Stimulated activated naive CD8-positive, alpha-beta T cell treated with anti-CD3 and anti-CD28 coated beads, Interleukin-15, Interleukin-2, amounts not matched to agents 100 ng/mL and 50 ng/mL, for 24 hours (primary cell): ENCODE results near the gene HHIPL1.
"Not testable (repeated sequence)": the region's sequence is repeated elsewhere in the genome, so short reads cannot be mapped to it uniquely, and the experiment has no call there.

Experiments used
- H3K27ac Mint-ChIP-seq: one replicate; pipeline ENCODE4 v1.8.0; 2021; ENCODE audit warnings: mild to moderate bottlenecking, mixed read lengths
- H3K27me3 Mint-ChIP-seq: one replicate; pipeline ENCODE4 v1.8.0; 2021; ENCODE audit warnings: mixed read lengths
- H3K36me3 Mint-ChIP-seq: one replicate; pipeline ENCODE4 v1.8.0; 2021; ENCODE audit warnings: low read depth, mixed read lengths
- H3K4me1 Mint-ChIP-seq: one replicate; pipeline ENCODE4 v1.8.0; 2021; ENCODE audit warnings: low read depth, mixed read lengths
- H3K4me3 Mint-ChIP-seq: one replicate; pipeline ENCODE4 v1.8.0; 2021; ENCODE audit warnings: mild to moderate bottlenecking, mixed read lengths
- H3K9me3 Mint-ChIP-seq: one replicate; pipeline ENCODE4 v1.8.0; 2021; ENCODE audit warnings: mixed read lengths

HHIPL1 gene

GRCh38 chr14:99658218-99658845 is 13.4 kb downstream of the HHIPL1 start:
- Mint-ChIP-seq H3K27ac (no peak overlapping the region), H3K4me3 (no peak overlapping the region), H3K36me3 (no peaks in the 10 kb centered on the region), H3K4me1 (peaks cover 3% of the 10 kb centered on the region), H3K27me3 (peaks cover 55% of the 10 kb centered on the region), H3K9me3 (no peaks in the 10 kb centered on the region)

DNA sequence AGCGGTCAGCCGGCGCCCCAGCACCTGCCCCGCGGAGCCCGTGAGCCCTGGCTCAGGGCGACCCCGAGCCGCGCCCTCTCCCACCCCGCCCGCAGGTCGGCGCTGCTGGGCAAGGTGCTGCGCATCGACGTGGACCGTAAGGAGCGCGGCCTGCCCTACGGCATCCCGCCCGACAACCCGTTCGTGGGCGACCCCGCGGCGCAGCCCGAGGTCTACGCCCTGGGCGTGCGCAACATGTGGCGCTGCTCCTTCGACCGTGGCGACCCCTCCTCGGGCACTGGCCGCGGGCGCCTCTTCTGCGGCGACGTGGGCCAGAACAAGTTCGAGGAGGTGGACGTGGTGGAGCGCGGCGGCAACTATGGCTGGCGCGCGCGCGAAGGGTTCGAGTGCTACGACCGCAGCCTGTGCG is 14.4 kb downstream of the HHIPL1 start:
- Mint-ChIP-seq H3K4me1 (peaks cover 3% of the 10 kb centered on the region), H3K36me3 (no peaks in the 10 kb centered on the region), H3K27ac (no peak overlapping the region), H3K4me3 (no peak overlapping the region), H3K9me3 (no peaks in the 10 kb centered on the region), H3K27me3 (peaks cover 51% of the 10 kb centered on the region)

DNA sequence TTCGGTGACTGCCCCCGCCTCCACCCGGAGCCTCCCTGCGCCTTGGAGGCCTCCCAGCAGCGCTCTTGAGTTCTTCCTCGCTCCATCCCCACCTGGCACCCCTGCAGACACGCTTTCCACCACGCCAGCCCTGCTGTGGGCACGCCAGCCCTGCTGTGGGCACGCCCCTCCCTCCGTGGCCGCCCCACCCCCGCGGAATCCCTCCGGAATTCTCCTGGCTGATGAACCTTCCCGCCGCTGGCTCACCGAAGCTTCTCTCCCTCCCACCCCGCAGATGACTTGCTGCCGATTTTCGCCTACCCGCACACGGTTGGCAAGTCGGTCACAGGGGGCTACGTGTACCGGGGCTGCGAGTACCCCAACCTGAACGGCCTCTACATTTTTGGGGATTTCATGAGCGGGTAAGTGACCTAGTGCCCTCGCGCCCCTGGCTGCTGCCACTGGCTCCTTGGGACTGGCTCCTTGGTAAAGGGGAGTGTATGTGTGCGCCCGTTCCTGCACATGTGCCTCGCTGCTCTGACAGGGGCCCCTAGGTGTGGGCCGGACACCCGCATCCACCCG is 15.2 kb downstream of the HHIPL1 start:
- H3K27me3 Mint-ChIP-seq: peaks cover 46% of the 10 kb centered on the region
- H3K27ac Mint-ChIP-seq: no peak overlapping the region

GRCh38 chr14:99660794-99661193 is 15.9 kb downstream of the HHIPL1 start:
- H3K9me3 Mint-ChIP-seq: no peaks in the 10 kb centered on the region
- no peaks in the 10 kb centered on the region for H3K36me3 Mint-ChIP-seq
- H3K27me3 Mint-ChIP-seq: peaks cover 42% of the 10 kb centered on the region
- no peak overlapping the region for H3K4me3 Mint-ChIP-seq
- H3K27ac Mint-ChIP-seq: no peak overlapping the region
- peaks cover 3% of the 10 kb centered on the region for H3K4me1 Mint-ChIP-seq

More for the DNA sequence above, 15.2 kb downstream of the HHIPL1 start:
- Mint-ChIP-seq H3K36me3 (no peaks in the 10 kb centered on the region), H3K4me1 (peaks cover 3% of the 10 kb centered on the region), H3K9me3 (no peaks in the 10 kb centered on the region), H3K4me3 (no peak overlapping the region)

GRCh38 chr14:99661206-99661605 is 16.3 kb downstream of the HHIPL1 start:
- H3K36me3 Mint-ChIP-seq, H3K4me3 Mint-ChIP-seq, H3K27ac Mint-ChIP-seq, H3K4me1 Mint-ChIP-seq, H3K9me3 Mint-ChIP-seq: not testable (repeated sequence)
- H3K27me3 Mint-ChIP-seq: peaks cover 38% of the 10 kb centered on the region

- Mint-ChIP-seq H3K9me3 (no peaks in the 10 kb centered on the region), H3K4me1 (peaks cover 3% of the 10 kb centered on the region), H3K4me3 (no peak overlapping the region), H3K27ac (no peak overlapping the region), H3K36me3 (no peaks in the 10 kb centered on the region), H3K27me3 (peaks cover 32% of the 10 kb centered on the region)
These were observed 17.9 kb downstream of the HHIPL1 start for GRCh38 chr14:99662846-99663245.

- Mint-ChIP-seq H3K36me3 (no peaks in the 10 kb centered on the region), H3K9me3 (no peaks in the 10 kb centered on the region), H3K4me3 (no peak overlapping the region), H3K27ac (no peak overlapping the region), H3K4me1 (peaks cover 3% of the 10 kb centered on the region), H3K27me3 (peaks cover 25% of the 10 kb centered on the region)
These were observed 18.6 kb downstream of the HHIPL1 start for GRCh38 chr14:99663386-99664057.

- no peaks in the 10 kb centered on the region for H3K9me3 Mint-ChIP-seq
- no peaks in the 10 kb centered on the region for H3K36me3 Mint-ChIP-seq
- H3K4me1 Mint-ChIP-seq: no peaks in the 10 kb centered on the region
These were observed 19.4 kb downstream of the HHIPL1 start for GRCh38 chr14:99664058-99664936.

GRCh38 chr14:99664937-99665273 is 20.0 kb downstream of the HHIPL1 start:
- no peaks in the 10 kb centered on the region for H3K36me3 Mint-ChIP-seq
- H3K27me3 Mint-ChIP-seq: peaks cover 19% of the 10 kb centered on the region
- H3K4me1 Mint-ChIP-seq: no peaks in the 10 kb centered on the region
- H3K4me3 Mint-ChIP-seq: no peak overlapping the region
- no peaks in the 10 kb centered on the region for H3K9me3 Mint-ChIP-seq
- H3K27ac Mint-ChIP-seq: no peak overlapping the region

More at GRCh38 chr14:99664058-99664936, 19.4 kb downstream of the HHIPL1 start:
- H3K27me3 Mint-ChIP-seq: peaks cover 19% of the 10 kb centered on the region
- H3K4me3 Mint-ChIP-seq: no peak overlapping the region
- no peak overlapping the region for H3K27ac Mint-ChIP-seq

DNA sequence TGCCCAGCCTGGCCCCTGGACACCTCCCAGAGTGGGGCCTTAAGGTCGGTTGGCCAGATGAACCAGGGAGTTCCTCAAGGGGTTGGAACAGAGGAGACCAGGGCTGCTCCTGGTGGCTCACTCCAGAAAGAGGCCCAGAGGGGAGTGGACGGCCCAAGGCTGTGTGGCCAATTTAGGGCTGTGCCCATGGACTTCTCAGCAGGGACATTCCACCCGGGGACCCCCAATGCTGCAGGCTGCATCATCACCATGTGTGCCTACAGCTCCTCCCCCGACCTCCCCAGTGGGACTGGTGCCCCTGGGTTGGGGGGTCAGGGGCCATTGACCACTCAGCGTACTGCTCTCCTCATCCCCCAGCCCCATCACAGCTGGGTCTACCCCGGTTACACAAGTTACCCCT is 21.6 kb downstream of the HHIPL1 start:
- Mint-ChIP-seq H3K4me3 (no peak overlapping the region), H3K36me3 (no peaks in the 10 kb centered on the region), H3K9me3 (no peaks in the 10 kb centered on the region), H3K27me3 (peaks cover 7% of the 10 kb centered on the region), H3K27ac (no peak overlapping the region), H3K4me1 (no peaks in the 10 kb centered on the region)

DNA sequence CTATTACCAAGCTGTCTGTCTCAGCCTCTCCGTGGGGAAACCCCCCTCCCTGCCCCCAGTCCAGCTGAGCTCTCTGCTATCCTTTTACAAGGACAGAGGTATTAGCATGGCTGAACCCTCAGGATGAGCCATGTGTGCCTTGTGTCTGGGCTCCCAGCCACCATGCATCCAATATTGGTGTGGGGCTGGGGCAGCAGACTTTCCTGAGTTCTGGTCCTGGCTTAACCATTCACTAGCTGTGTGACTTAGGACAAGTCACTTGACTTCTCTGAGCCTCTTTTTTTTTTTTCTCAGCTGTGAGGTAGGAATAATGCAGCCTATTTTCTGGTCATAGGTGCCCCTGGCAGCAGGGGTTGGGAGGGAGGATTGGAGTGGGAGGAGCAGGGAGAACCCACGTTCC is 22.1 kb downstream of the HHIPL1 start:
- Mint-ChIP-seq H3K9me3 (no peaks in the 10 kb centered on the region), H3K4me3 (no peak overlapping the region), H3K27me3 (peaks cover 7% of the 10 kb centered on the region), H3K27ac (no peak overlapping the region), H3K36me3 (no peaks in the 10 kb centered on the region), H3K4me1 (no peaks in the 10 kb centered on the region)

GRCh38 chr14:99667821-99668220 is 22.9 kb downstream of the HHIPL1 start:
- Mint-ChIP-seq H3K9me3 (no peaks in the 10 kb centered on the region), H3K27ac (no peak overlapping the region)

GRCh38 chr14:99668307-99669295 is 23.7 kb downstream of the HHIPL1 start:
- Mint-ChIP-seq H3K27ac (no peak overlapping the region), H3K36me3 (no peaks in the 10 kb centered on the region), H3K9me3 (no peaks in the 10 kb centered on the region), H3K4me3 (no peak overlapping the region), H3K27me3 (no peaks in the 10 kb centered on the region), H3K4me1 (peaks cover 6% of the 10 kb centered on the region)

More at GRCh38 chr14:99667821-99668220, 22.9 kb downstream of the HHIPL1 start:
- H3K4me1 Mint-ChIP-seq: peaks cover 5% of the 10 kb centered on the region
- H3K4me3 Mint-ChIP-seq: no peak overlapping the region
- peaks cover 3% of the 10 kb centered on the region for H3K27me3 Mint-ChIP-seq
- no peaks in the 10 kb centered on the region for H3K36me3 Mint-ChIP-seq
